Endothelial cell of umbilical vein (primary cell): ENCODE results near the gene MED4. TPM values are rescaled to one million over a fixed set of nuclear protein-coding genes. Genes with fewer than 3 reads are reported as not detected.

Experiments
- BruUV-seq: library from RNA; stranded (reverse); fragments of 400-500 nt; replicated peaks from 2 replicates; lab custom pipeline; 2021; lab: Mats Ljungman, UMichigan
- CTCF ChIA-PET: fragments of 300-600, 350-600 bp; sonication (Branson Sonifier 250); formaldehyde crosslinking; loops from one replicate; lab custom pipeline; 2021; ENCODE audit warnings: antibody characterized with exemption, inconsistent platforms; lab: Charles Lee
- POLR2A ChIA-PET: fragments of 300-600, 350-600 bp; sonication (Branson Sonifier 250); formaldehyde crosslinking; loops from one replicate; lab custom pipeline; 2021; ENCODE audit warnings: antibody characterized with exemption, inconsistent platforms; lab: Charles Lee
- DNase-seq: peaks from one replicate; pipeline ENCODE4 v3.0.0-alpha.2; 2011; ENCODE audit warnings: low read depth, low spot score
- FAIRE-seq: peaks from 2 replicates; lab custom pipeline; 2011; peaks lifted over from hg19 to GRCh38; lab: Jason Lieb, UNC
- H2AFZ ChIP-seq: 2 replicates; pipeline ENCODE4 v1.6.0; 2012; ENCODE audit warnings: low read depth, low read length, control low read depth, inconsistent platforms
- H3K27ac ChIP-seq: 2 replicates; pipeline ENCODE4 v1.5.1; 2011; ENCODE audit warnings: low read depth, mild to moderate bottlenecking, control low read depth, low read length, moderate library complexity; ENCODE audit not compliant: insufficient read depth
- H3K27me3 ChIP-seq, 2 experiments: 2 replicates each; pipeline versions ENCODE4 v1.6.0 to v1.6.1; 2011; ENCODE audit warnings: low read length in 2 of 2, mixed read lengths in 1 of 2; ENCODE audit not compliant: control insufficient read depth in 2 of 2, insufficient read depth in 2 of 2
- H3K36me3 ChIP-seq, 2 experiments: 2 replicates in 1 of 2; 3 replicates in 1 of 2; pipeline ENCODE4 v1.5.1; 2011; ENCODE audit warnings: low read length in 2 of 2, mild to moderate bottlenecking in 1 of 2, moderate library complexity in 1 of 2; ENCODE audit not compliant: control insufficient read depth in 2 of 2, insufficient read depth in 2 of 2; ENCODE audit errors: extremely low read depth in 1 of 2
- H3K4me1 ChIP-seq: 3 replicates; pipeline ENCODE4 v1.5.1; 2011; ENCODE audit warnings: mild to moderate bottlenecking, low read length; ENCODE audit not compliant: control insufficient read depth, insufficient read depth; ENCODE audit errors: extremely low read depth
- H3K4me2 ChIP-seq: 2 replicates; pipeline ENCODE4 v1.6.1; 2011; ENCODE audit warnings: low read length, control low read depth, mixed read lengths; ENCODE audit not compliant: insufficient read depth
- H3K4me3 ChIP-seq, 3 experiments: fragments of 200-600 bp in 1 of 3; sonication (generic), shearing (Covaris generic) in 1 of 3; replicated peaks in 1 of 3; 2 replicates each; pipeline ENCODE4 v1.5.1; 2011 to 2016; ENCODE audit warnings: control low read depth in 3 of 3, low read length in 3 of 3, mild to moderate bottlenecking in 2 of 3, inconsistent platforms in 1 of 3, low read depth in 1 of 3, moderate library complexity in 1 of 3; ENCODE audit not compliant: insufficient read depth in 1 of 3
- H3K79me2 ChIP-seq: 2 replicates; pipeline ENCODE4 v1.6.0; 2012; ENCODE audit warnings: low read length, inconsistent platforms; ENCODE audit not compliant: control insufficient read depth, insufficient read depth
- H3K9ac ChIP-seq: replicated peaks from 2 replicates; pipeline ENCODE3; 2011; ENCODE audit warnings: low read length, control low read depth; ENCODE audit not compliant: insufficient read depth; ENCODE audit errors: extremely low read depth
- H3K9me1 ChIP-seq: replicated peaks from 3 replicates; pipeline ENCODE4 v1.6.0; 2011; ENCODE audit warnings: mild to moderate bottlenecking, low read length; ENCODE audit not compliant: control insufficient read depth, insufficient read depth; ENCODE audit errors: extremely low read depth
- H3K9me3 ChIP-seq: replicated peaks from 2 replicates; pipeline ENCODE4 v1.5.1; 2012; ENCODE audit warnings: low read length, inconsistent platforms; ENCODE audit not compliant: control insufficient read depth, insufficient read depth
- H4K20me1 ChIP-seq: replicated peaks from 2 replicates; pipeline ENCODE3; 2011; ENCODE audit warnings: mild to moderate bottlenecking, low read length; ENCODE audit not compliant: control insufficient read depth, insufficient read depth; ENCODE audit errors: extremely low read depth
- EZH2 ChIP-seq: IDR thresholded peaks from 2 replicates; pipeline ENCODE4 v1.6.1; 2012; ENCODE audit warnings: borderline replicate concordance, low read depth, mild to moderate bottlenecking, moderate library complexity, low read length, inconsistent platforms; ENCODE audit not compliant: severe bottlenecking
- GATA2 ChIP-seq: IDR thresholded peaks from 2 replicates; pipeline ENCODE4 v1.7.0; 2011; ENCODE audit warnings: low read depth, mild to moderate bottlenecking, moderate library complexity, mixed read lengths, low read length; ENCODE audit not compliant: insufficient read length, insufficient read depth
- POLR2A ChIP-seq: IDR thresholded peaks from 2 replicates; pipeline ENCODE4 v1.6.1; 2012; ENCODE audit warnings: low read depth, mild to moderate bottlenecking, control low read depth, low read length
- POLR2AphosphoS5 ChIP-seq: IDR thresholded peaks from 2 replicates; pipeline ENCODE4 v1.6.1; 2012; ENCODE audit warnings: low read depth, mild to moderate bottlenecking, control low read depth, low read length, moderate library complexity; ENCODE audit not compliant: insufficient read depth
- dilution Hi-C: fragments of 300-500 bp; cut with MboI; formaldehyde crosslinking; loops from one replicate; pipeline ENCODE4 v1.15.0; 2019; ENCODE audit warnings: low sequenced_read_pairs; ENCODE audit not compliant: extremely low pct_ligation_motif_present
- intact Hi-C: fragments of 100-400 bp; cut with micrococcal nuclease; formaldehyde crosslinking; loops from one replicate; pipeline ENCODE4 v1.10.0; 2022
- polyA plus RNA-seq, 4 experiments: library from polyadenylated mRNA; depleted of rRNA in 3 of 4; stranded (reverse) in 3 of 4; unstranded in 1 of 4; fragments of >200 nt; gene quantifications; 2 replicates each; pipeline versions ENCODE4 v1.2.1 to v1.2.3, GENCODE V29; 2011 to 2012; ENCODE audit warnings: missing spikeins in 1 of 4
- total RNA-seq: library from RNA; stranded (reverse); gene quantifications from 2 replicates; pipeline ENCODE4 v1.2.3, GENCODE V29; 2021
- TF ChIP-seq, protein P1 (sequence below): IDR thresholded peaks from 2 replicates; pipeline ENCODE4 v1.6.1; 2011; ENCODE audit not compliant: insufficient read depth, insufficient read length

The MED4 gene
- total and polyA plus RNA-seq, 2 donors (not counting 3 experiments of a cell fraction or from before 2014, with no cell fraction given): 21.9 to 43.3 TPM

GRCh38 chr13:48112896-48113755 is 18.2 kb upstream of the MED4 start:
- no peaks in the 10 kb centered on the region for H3K36me3 ChIP-seq
- BruUV-seq: no TSS peak
- no peak overlapping the region for H3K4me3 ChIP-seq
- no peak overlapping the region for H2AFZ ChIP-seq
- H3K9me3 ChIP-seq: no peaks in the 10 kb centered on the region
- intact Hi-C loops (no loop called here), dilution Hi-C loops (no loop called here)
- TF ChIP-seq EZH2 (no peak), POLR2AphosphoS5 (no peak), GATA2 (no peak), POLR2A (no peak)
- TF ChIP-seq, protein P1, sequence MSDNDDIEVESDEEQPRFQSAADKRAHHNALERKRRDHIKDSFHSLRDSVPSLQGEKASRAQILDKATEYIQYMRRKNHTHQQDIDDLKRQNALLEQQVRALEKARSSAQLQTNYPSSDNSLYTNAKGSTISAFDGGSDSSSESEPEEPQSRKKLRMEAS: no peak
- ChIA-PET POLR2A (no interaction called here), CTCF (interaction anchor here (1.4 kb wide), 1 partner anchor 221 kb away, joined by 3 read pairs; no protein-coding TSS in a partner anchor)
- H3K27ac ChIP-seq: no peak overlapping the region
- no peaks in the 10 kb centered on the region for H3K9me1 ChIP-seq
- H3K27me3 ChIP-seq: peaks cover 11 to 14% of the 10 kb centered on the region in 2 experiments
- no peaks in the 10 kb centered on the region for H4K20me1 ChIP-seq
- FAIRE-seq (no peak), DNase-seq (no peak)
- peaks cover 26% of the 10 kb centered on the region for H3K4me1 ChIP-seq
- no peaks in the 10 kb centered on the region for H3K79me2 ChIP-seq
- H3K9ac ChIP-seq: no peak overlapping the region
- H3K4me2 ChIP-seq: no peak overlapping the region
